ENCODE results near the gene RAB17.

DNA sequence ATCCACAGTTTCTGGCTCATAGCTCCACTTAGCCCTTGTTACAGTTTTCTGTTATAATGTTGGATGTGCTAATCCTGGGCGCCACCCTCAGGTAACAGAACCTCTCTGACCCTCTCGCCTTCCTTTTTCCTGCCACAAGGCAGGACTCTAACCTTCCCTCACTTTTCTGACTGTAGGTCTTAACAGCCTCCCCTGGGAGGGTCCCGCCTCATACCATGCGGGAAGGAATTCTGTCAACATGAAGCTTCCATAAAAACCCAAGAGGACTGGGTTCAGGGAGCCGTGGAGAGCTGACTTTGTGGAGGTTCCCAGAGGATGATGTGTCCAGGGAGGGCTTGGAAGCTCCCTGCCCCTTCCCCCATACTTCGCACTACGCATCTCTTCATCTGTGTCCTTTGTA, 11.9 kb upstream of the RAB17 start:
- no peak for TF ChIP-seq TARDBP (IDR thresholded peaks at IDR 0.05)
- TF ChIP-seq BHLHE40 (IDR thresholded peaks at IDR 0.05; ENCODE audit: borderline replicate concordance), result no peak
